ENCODE data around the gene LEFTY1. TPM values are rescaled to one million over a fixed set of nuclear protein-coding genes. Genes with fewer than 3 reads are reported as not detected.

LEFTY1 gene
- total RNA-seq, 4 donors from 2014 or later, result 0.33 TPM; not detected in 3

DNA sequence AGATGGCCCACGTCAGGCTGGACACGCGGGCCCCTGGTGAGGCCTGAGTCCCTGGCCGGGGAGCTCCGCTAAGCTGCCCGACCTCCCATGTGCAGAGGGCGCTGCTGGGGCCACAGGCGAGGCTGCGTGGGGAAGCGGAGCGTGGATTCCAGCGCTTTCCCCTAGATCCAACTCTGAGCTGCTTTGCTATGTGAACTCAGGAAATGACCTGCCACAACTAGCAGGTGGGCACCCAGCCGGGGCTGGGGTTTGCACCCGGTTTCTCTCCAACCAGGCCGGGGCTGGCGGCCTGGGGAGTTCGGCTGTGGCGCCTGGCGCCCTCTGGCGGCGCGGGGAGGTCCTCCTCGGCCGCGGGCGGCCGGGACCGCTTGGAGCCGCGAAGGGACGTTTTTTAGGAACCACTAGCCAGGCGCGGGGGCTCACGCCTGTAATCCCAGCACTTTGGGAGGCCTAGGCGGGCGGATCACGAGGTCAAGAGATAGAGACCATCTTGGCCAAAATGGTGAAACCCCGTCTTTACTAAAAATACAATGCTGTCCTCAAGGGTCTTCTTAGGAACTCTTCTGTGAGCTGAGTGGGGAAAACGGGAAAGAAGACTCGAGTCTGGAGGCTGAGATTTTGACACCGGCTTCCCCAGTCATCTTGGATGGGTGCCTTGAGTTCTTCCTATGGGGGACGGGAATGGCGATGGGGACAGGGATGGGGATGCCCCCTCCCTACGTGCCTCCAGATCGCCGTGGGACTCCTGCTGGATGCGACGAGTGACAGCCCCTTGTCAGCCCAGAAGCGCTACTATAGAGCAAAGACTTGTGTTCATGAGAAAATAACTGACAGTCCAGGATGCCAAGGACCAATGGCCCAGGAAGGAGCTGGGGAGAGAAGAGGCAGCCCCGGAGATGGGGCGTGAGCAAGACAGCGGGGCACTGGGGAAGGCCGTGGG lies 22.5 kb upstream of the LEFTY1 start:
- DNase-seq (ENCODE audit: extremely low spot score), result no peak
- intact Hi-C loops (cut with DNase I), result loop anchor here (1.0 to 10.0 kb wide), 3 partner anchors 63 to 437 kb away; no protein-coding TSS in a partner anchor
- 64% methylated on average over 24 of the region's 53 CpGs for WGBS
- no peak overlapping the region for H3K27ac ChIP-seq (replicated peaks in 1 of 4)
- H3K4me3 ChIP-seq, result peak overlapping the region; percentile 5 to 21 (median 11)
- TF ChIP-seq POLR2A (IDR thresholded peaks at IDR 0.05; ENCODE audit: low read depth) (no peak), CTCF (IDR thresholded peaks at IDR 0.05) (peak; percentile 91 to 98 (median 91))
- H3K4me1 ChIP-seq, result peaks cover 0 to 13% (median 10%) of the 10 kb centered on the region in 4 donors
- H3K27me3 ChIP-seq, result no peaks in the 10 kb centered on the region
- H3K9me3 ChIP-seq, result no peaks in the 10 kb centered on the region
- H3K36me3 ChIP-seq, result peaks cover 0 to 28% (median 18%) of the 10 kb centered on the region in 4 donors

DNA sequence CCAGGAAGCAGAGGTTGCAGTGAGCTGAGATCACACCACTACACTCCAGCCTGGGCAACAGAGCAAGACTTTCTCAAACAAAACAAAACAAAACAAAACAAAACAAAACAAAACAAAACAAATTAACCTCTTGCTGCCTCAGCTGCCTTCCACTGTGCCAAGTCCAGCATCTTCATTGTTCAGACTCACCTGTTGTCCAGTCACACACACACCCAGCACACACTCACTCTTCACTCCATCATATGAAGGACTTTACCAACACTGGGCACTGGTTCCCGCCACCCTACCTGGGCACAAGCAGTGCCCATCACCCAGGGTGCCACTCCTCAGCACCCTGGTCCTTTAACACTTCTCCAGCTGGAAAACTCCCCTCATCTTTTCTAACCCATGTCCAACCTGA lies 20.5 kb upstream of the LEFTY1 start:
- Histone ChIP-seq H3K4me3 (no peak overlapping the region), H3K9me3 (no peaks in the 10 kb centered on the region), H3K36me3 (peaks cover 0 to 9% (median 5%) of the 10 kb centered on the region in 4 donors), H3K4me1 (peaks cover 0 to 13% (median 10%) of the 10 kb centered on the region in 4 donors), H3K27ac (replicated peaks in 1 of 4) (no peak overlapping the region), H3K27me3 (no peaks in the 10 kb centered on the region)
- DNase-seq (ENCODE audit: extremely low spot score), result no peak
- intact Hi-C loops (cut with DNase I), result no loop called here
- TF ChIP-seq POLR2A (IDR thresholded peaks at IDR 0.05; ENCODE audit: low read depth), result no peak
- no peak for TF ChIP-seq CTCF (IDR thresholded peaks at IDR 0.05)
- TF ChIP-seq POLR2AphosphoS5 (IDR thresholded peaks at IDR 0.05), result no peak
- TF ChIP-seq EP300 (IDR thresholded peaks at IDR 0.05), result no peak
- WGBS, result 77% methylated on average over 1 of the region's 1 CpG

DNA sequence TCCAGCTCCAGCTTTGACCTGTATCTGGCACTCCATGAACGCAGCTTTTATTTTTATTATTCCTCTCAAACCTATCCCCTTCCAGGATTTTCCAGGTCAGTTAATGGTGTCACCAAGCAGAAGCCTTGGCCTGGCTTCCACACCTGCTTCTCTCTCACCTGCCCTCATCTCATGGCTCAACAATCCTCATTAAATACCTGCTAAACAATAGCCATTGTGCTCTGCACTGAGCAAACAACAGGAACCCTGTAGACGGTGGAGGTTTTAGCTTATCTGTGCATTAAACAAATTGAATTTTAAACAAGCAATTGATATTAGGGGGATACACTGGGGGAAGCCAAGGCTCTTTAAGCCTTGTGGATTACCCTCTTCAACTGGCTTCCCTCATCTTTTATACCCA lies 19.8 kb upstream of the LEFTY1 start:
- Histone ChIP-seq H3K9me3 (no peaks in the 10 kb centered on the region), H3K27ac (replicated peaks in 1 of 4) (no peak overlapping the region), H3K27me3 (no peaks in the 10 kb centered on the region), H3K36me3 (peaks cover 0 to 9% (median 3%) of the 10 kb centered on the region in 4 donors), H3K4me1 (peaks cover 0 to 13% (median 10%) of the 10 kb centered on the region in 4 donors), H3K4me3 (no peak overlapping the region)
- no peak for DNase-seq (ENCODE audit: extremely low spot score)
- intact Hi-C loops (cut with DNase I), result no loop called here
- no peak for TF ChIP-seq POLR2A (IDR thresholded peaks at IDR 0.05; ENCODE audit: low read depth)
- no peak for TF ChIP-seq POLR2AphosphoS5 (IDR thresholded peaks at IDR 0.05)
- no peak for TF ChIP-seq EP300 (IDR thresholded peaks at IDR 0.05)
- no peak for TF ChIP-seq CTCF (IDR thresholded peaks at IDR 0.05)
- WGBS, result 79% methylated on average over 2 of the region's 2 CpGs

GRCh38 chr1:225908013-225908640 lies 19.2 kb upstream of the LEFTY1 start:
- H3K36me3 ChIP-seq, result peaks cover 0 to 7% (median 2%) of the 10 kb centered on the region in 4 donors
- TF ChIP-seq EP300 (IDR thresholded peaks at IDR 0.05), result no peak
- TF ChIP-seq POLR2AphosphoS5 (IDR thresholded peaks at IDR 0.05), result no peak
- no peak for TF ChIP-seq POLR2A (IDR thresholded peaks at IDR 0.05; ENCODE audit: low read depth)
- no peak for TF ChIP-seq CTCF (IDR thresholded peaks at IDR 0.05)
- intact Hi-C loops (cut with DNase I), result no loop called here
- H3K27ac ChIP-seq (replicated peaks in 1 of 4), result no peak overlapping the region
- H3K27me3 ChIP-seq, result no peaks in the 10 kb centered on the region
- H3K4me3 ChIP-seq, result no peak overlapping the region
- 85% methylated on average over 5 of the region's 5 CpGs for WGBS
- no peak for DNase-seq (ENCODE audit: extremely low spot score)
- H3K4me1 ChIP-seq, result peaks cover 0 to 13% (median 10%) of the 10 kb centered on the region in 4 donors
- H3K9me3 ChIP-seq, result no peaks in the 10 kb centered on the region
